NB4 (cell line): ENCODE measurements around the gene NLRP14.

Source experiments
- DNase-seq: peaks from one replicate; pipeline ENCODE4 v3.0.0; 2010; ENCODE audit warnings: low read depth
- H3K4me3 ChIP-seq: one replicate; pipeline ENCODE4 v1.5.1; 2011; ENCODE audit warnings: mild to moderate bottlenecking, low read depth, low read length, moderate library complexity
- MAX ChIP-seq: IDR thresholded peaks from 2 replicates; pipeline ENCODE4 v1.6.1; 2011; ENCODE audit warnings: low read depth, low read length
- MYC ChIP-seq: IDR thresholded peaks from 2 replicates; pipeline ENCODE4 v1.6.1; 2011; ENCODE audit warnings: low read depth, low read length
- POLR2A ChIP-seq: IDR thresholded peaks from 2 replicates; pipeline ENCODE4 v1.6.1; 2011; ENCODE audit warnings: mild to moderate bottlenecking; ENCODE audit not compliant: insufficient read length; ENCODE audit errors: extremely low read depth
- TF ChIP-seq, protein P1 (sequence below): IDR thresholded peaks from one replicate; pipeline ENCODE4 v1.5.1; 2012; ENCODE audit warnings: low read depth, low read length

Gene NLRP14

GRCh38 chr11:6992457-6993417, 27.5 kb upstream of the NLRP14 start:
- no peak for DNase-seq
- TF ChIP-seq POLR2A (no peak), MYC (no peak), MAX (no peak)
- TF ChIP-seq, protein P1, sequence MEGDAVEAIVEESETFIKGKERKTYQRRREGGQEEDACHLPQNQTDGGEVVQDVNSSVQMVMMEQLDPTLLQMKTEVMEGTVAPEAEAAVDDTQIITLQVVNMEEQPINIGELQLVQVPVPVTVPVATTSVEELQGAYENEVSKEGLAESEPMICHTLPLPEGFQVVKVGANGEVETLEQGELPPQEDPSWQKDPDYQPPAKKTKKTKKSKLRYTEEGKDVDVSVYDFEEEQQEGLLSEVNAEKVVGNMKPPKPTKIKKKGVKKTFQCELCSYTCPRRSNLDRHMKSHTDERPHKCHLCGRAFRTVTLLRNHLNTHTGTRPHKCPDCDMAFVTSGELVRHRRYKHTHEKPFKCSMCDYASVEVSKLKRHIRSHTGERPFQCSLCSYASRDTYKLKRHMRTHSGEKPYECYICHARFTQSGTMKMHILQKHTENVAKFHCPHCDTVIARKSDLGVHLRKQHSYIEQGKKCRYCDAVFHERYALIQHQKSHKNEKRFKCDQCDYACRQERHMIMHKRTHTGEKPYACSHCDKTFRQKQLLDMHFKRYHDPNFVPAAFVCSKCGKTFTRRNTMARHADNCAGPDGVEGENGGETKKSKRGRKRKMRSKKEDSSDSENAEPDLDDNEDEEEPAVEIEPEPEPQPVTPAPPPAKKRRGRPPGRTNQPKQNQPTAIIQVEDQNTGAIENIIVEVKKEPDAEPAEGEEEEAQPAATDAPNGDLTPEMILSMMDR: no peak
- no peak overlapping the region for H3K4me3 ChIP-seq

GRCh38 chr11:6995703-6996102, 24.6 kb upstream of the NLRP14 start:
- no peak overlapping the region for H3K4me3 ChIP-seq
- TF ChIP-seq, protein P1: no peak
- no peak for TF ChIP-seq MYC
- TF ChIP-seq POLR2A: no peak
- TF ChIP-seq MAX: no peak
- DNase-seq: no peak

DNA sequence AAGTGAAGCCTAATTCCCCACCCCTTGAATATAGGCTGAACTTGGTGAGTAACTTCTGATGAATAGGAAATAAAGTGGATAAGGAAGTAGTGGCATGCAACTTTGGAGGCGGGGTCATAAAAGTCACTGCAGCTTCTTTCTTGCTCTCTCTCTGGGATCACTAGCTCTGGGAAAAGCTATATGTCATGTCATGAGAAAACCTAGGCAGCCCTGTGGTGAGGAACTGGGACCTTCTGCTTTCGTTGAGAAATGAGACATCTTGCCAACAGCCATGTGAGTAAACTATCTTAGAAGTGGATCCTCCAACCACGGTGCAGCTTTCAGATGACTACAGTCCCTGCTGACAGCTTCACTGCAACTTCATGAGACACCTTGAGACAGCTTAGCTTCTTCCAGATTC, 15.8 kb upstream of the NLRP14 start:
- DNase-seq: peak; percentile 10
- TF ChIP-seq, protein P1: no peak
- no peak overlapping the region for H3K4me3 ChIP-seq

GRCh38 chr11:7014118-7014517, 6.2 kb upstream of the NLRP14 start:
- TF ChIP-seq MYC (no peak), MAX (no peak), POLR2A (no peak)

GRCh38 chr11:7016011-7016410, 4.3 kb upstream of the NLRP14 start:
- TF ChIP-seq, protein P1: no peak
- TF ChIP-seq POLR2A: no peak
- TF ChIP-seq MYC: no peak
- TF ChIP-seq MAX: no peak
- no peak overlapping the region for H3K4me3 ChIP-seq
- no peak for DNase-seq

More at GRCh38 chr11:7014118-7014517, 6.2 kb upstream of the NLRP14 start:
- no peak for DNase-seq
- no peak overlapping the region for H3K4me3 ChIP-seq

DNA sequence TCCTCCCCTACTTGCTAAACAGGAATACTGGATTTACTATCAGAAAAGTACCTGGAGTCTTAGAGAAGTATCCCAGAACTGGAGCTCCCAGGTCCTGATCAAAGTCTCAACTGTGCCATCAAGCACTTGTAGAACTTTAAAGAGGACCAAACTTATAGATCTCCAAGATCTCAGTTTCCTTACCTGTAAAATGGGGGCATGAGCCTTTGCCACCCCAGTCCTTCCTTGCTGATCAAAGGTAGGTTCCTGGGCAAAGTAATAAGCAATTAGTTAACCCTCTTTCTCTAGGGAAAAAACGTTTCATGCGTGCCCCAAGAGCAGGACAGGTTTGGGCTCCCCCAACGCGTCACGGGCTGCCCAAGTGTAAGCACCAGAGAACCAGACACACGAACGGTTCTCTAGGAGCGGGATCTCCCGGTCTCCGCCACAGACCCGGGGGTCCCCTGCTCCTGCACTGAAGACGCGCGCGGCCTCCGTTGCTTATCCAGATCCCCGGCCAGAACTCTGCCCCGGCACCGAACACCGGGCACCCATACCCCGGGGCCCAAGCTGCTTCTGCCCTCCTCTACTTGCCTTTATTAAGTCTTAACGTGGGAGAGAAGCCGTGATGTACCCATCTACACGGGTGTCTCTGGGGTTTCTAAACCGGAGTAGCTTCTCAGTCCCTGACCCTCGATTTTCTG, 638 bp upstream of the NLRP14 start:
- H3K4me3 ChIP-seq: no peak overlapping the region
- no peak for DNase-seq
- TF ChIP-seq POLR2A: no peak
- TF ChIP-seq MAX: no peak
- TF ChIP-seq, protein P1: no peak
- TF ChIP-seq MYC: no peak
